GM18526 (cell line): ENCODE results near the gene NDUFB8.

Source experiments
- POLR2A ChIP-seq: IDR thresholded peaks from 3 replicates; pipeline ENCODE4 v1.6.1; 2011; ENCODE audit not compliant: insufficient read length; ENCODE audit errors: extremely low read depth

Gene NDUFB8

DNA sequence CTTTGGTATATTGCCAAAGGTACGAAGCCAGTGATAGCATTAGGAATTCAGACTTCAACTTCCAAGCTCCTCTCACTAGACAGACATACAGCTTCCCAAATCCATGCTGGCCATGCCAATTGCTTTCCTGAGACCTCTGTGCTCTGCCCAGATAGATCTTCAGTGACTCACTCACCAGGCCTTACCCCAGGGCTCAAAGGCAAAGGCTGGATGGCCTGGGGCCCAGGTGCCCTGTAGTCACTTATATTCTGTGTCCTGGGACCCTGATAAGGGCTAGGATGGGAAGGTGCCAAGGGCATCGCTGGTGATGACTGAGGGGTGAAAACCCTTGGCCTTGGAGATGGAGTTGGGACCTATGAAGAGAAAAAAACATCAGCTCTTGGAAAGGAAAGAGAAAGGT, 39.1 kb downstream of the NDUFB8 start:
- TF ChIP-seq POLR2A, result no peak

GRCh38 chr10:100489396-100489795, 40.3 kb downstream of the NDUFB8 start:
- TF ChIP-seq POLR2A, result no peak

- no peak for TF ChIP-seq POLR2A
Measured at GRCh38 chr10:100487529-100487928, 42.1 kb downstream of the NDUFB8 start.

DNA sequence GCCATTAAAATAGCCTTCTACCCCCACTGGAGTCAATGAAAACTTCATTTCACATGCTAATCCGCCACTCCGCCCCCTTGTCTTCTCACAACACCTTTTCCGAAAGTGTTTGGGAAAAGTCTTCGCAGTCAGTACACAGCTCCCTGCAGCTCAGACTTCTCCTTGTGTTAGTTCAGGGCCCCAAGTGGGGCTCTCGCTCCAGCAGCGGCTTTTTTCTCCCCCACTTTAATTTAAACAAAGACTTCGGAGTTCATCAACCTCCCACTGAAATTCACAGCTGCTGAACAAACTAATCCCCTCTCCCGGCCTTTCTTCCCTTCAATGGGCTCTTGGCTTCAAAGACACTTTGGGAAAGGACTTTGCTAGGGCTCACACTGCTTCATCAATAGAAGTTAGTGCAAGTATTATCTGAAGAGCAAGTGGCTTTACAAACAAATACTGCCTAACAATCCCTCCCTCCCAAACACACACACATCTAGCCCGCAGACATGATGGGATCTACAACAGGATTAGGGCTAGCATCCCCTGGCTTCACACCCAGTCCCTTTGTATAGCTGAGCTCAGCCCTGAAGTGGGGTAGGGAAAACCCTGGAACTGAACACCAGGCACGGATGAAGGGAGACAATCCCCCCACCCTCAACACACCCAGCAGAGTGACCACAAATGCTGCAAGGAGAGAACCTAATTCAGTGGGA, 43.7 kb downstream of the NDUFB8 start:
- TF ChIP-seq POLR2A, result no peak

DNA sequence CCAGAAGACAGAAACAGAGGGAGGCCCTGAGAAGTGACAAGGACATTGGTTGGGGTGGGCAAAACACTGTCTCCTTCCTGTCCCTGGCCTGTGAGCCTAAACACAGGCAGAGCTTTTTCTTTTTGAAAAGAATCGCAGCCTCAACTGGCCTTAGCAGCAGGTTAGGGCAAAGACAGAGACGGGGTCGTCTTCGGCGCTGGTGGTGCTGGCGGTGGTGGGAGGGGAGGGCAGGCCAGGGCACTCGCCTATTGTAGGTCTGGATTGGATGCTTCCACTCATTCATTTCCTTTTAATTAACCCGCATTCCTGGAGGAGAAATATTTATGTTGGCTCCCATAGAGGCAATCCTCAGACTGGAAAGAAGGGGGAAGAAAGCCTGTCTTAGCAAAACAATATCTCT, 44.3 kb downstream of the NDUFB8 start:
- no peak for TF ChIP-seq POLR2A

DNA sequence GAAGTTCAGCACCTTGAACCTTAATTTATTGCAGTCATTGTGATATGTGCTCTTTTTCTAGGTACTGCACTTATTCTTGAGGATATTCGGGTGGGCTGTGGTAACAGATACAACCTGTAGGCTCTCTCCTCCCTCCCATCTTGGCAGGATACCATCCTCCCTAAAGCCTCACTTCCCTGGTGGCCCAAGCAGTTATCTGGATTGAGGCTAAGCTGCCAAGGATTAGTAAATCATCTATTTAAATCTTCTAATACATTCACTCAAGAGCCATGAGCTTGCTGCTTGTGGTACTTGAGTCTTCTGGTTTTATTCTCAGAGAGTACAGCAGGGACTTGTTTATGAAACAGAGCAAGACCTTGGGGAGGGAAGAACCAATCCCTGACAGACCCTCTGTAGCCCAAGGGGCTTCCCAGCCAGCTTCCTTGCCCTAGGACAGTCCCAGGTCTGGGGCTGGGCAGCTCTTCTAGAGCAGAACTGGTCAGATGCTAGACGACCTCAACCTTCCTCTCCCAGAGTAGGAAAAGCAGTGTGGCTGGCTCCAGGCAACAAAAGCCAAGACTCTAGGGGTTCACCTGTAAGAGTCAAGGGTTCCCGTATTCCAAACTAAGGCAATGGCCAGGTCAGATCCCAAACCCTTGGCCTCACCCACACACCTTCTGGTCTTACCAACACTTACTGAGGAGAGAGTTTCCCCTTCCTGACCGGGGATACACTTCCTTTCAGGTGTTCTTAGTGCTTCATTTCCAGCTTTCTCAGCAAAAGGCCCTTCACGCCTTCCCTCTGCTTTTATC, 45.6 kb downstream of the NDUFB8 start:
- TF ChIP-seq POLR2A, result no peak

DNA sequence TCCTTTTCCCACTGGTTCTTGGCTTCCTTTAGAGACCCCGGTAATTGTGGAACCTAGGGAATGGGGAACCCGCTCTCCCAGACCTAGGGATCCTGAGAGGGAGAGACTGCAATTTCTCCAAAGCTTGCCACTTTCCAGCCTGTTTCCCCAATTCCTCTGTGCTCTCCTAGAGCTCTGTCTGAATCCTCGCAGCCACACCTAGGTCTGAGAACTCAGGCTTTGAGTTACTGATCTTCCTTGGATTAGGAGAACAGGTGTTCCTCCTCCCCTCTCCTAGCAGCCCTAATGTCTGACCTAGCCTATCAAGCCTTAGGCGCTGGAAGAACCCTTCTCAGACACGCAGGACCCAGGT, 46.9 kb downstream of the NDUFB8 start:
- TF ChIP-seq POLR2A, result no peak

DNA sequence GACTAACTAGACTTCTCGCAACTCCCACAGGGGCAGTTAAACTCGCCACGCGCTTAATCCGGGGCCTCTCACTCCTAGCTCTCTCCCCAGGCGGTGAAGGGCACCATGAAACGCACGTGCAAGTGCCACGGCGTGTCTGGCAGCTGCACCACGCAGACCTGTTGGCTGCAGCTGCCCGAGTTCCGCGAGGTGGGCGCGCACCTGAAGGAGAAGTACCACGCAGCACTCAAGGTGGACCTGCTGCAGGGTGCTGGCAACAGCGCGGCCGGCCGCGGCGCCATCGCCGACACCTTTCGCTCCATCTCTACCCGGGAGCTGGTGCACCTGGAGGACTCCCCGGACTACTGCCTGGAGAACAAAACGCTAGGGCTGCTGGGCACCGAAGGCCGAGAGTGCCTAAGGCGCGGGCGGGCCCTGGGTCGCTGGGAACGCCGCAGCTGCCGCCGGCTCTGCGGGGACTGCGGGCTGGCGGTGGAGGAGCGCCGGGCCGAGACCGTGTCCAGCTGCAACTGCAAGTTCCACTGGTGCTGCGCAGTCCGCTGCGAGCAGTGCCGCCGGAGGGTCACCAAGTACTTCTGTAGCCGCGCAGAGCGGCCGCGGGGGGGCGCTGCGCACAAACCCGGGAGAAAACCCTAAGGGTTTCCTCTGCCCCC, 47.4 kb downstream of the NDUFB8 start:
- TF ChIP-seq POLR2A, result no peak

DNA sequence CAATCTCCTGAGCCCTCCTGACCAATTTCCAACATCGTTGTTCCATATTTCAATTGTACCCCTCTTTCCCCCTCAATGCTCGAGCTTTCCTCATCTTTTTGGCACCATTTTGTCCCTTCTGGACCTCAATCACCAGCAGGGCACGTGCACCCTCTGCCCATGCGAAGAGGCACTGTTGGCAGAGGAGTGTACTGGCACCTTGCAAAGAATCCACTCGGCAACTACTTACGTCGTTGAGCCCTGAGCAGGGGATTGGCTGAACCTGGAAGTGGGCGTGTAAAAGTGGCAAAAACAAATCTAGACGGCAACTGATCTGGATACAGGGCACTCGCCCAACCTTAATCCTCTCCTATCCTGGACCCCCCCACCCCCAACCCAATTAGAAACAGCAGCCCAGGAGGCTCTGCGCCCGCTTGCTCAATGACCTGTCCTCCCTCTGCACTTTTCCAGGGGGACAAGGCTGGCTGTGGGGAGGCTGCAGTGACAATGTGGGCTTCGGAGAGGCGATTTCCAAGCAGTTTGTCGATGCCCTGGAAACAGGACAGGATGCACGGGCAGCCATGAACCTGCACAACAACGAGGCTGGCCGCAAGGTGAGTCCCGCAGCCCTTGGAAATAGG, 48.1 kb downstream of the NDUFB8 start:
- no peak for TF ChIP-seq POLR2A

GRCh38 chr10:100480002-100480401, 49.7 kb downstream of the NDUFB8 start:
- TF ChIP-seq POLR2A, result no peak

- TF ChIP-seq POLR2A, result no peak
Measured at GRCh38 chr10:100479037-100479436, 50.6 kb downstream of the NDUFB8 start.

GRCh38 chr10:100477970-100478369, 51.7 kb downstream of the NDUFB8 start:
- TF ChIP-seq POLR2A, result no peak
